SK-N-SH (cell line): ENCODE results near the gene FAM120A. TPM values are rescaled to one million over a fixed set of nuclear protein-coding genes. Genes with fewer than 3 reads are reported as not detected.

Experiments
- CTCF ChIA-PET: fragments of 300-600, 350-600 bp; formaldehyde crosslinking; extraction: SDS; loops from one replicate; lab custom pipeline; 2021; lab: Yijun Ruan, JAX
- POLR2A ChIA-PET: fragments of 350-600 bp; sonication (Branson Sonifier 250); formaldehyde crosslinking; extraction: SDS; loops from one replicate; lab custom pipeline; 2020; ENCODE audit warnings: antibody characterized with exemption, inconsistent platforms; lab: Yijun Ruan, JAX
- DNase-seq: peaks from one replicate; pipeline ENCODE4 v3.0.0; 2012
- H2AFZ ChIP-seq: fragments of 200-600 bp; sonication (generic); 2 replicates; pipeline ENCODE4 v1.8.1; 2016; ENCODE audit warnings: antibody characterized with exemption, mild to moderate bottlenecking, low read depth
- H3F3A ChIP-seq: fragments of 200-600 bp; sonication (generic); replicated peaks from 2 replicates; pipeline ENCODE3; 2016; ENCODE audit warnings: antibody characterized with exemption, mild to moderate bottlenecking; ENCODE audit not compliant: insufficient read depth
- H3K27ac ChIP-seq, 2 experiments: fragments of 200-500 bp in 1 of 2; fragments of 200-600 bp in 1 of 2; sonication (Bioruptor generic) in 1 of 2; sonication (generic), shearing (Covaris generic) in 1 of 2; 2 replicates each; pipeline versions ENCODE4 v1.5.1 to v1.6.1; 2014 to 2016; ENCODE audit warnings: low read depth in 2 of 2, inconsistent platforms in 1 of 2, low read length in 1 of 2, mild to moderate bottlenecking in 1 of 2, mixed read lengths in 1 of 2
- H3K27me3 ChIP-seq: fragments of 200-600 bp; sonication (generic), shearing (Covaris generic); 2 replicates; pipeline ENCODE4 v1.6.1; 2016; ENCODE audit warnings: mixed run types; ENCODE audit not compliant: insufficient read depth
- H3K36me3 ChIP-seq, 2 experiments: fragments of 200-500 bp in 1 of 2; fragments of 200-600 bp in 1 of 2; sonication (Bioruptor generic) in 1 of 2; sonication (generic) in 1 of 2; replicated peaks in 1 of 2; 2 replicates each; pipeline versions ENCODE3 to v1.5.1; 2014 to 2016; ENCODE audit warnings: low read length in 1 of 2, mild to moderate bottlenecking in 1 of 2; ENCODE audit not compliant: insufficient read depth in 2 of 2, control insufficient read depth in 1 of 2
- H3K4me1 ChIP-seq, 2 experiments: fragments of 200-500 bp in 1 of 2; fragments of 200-600 bp in 1 of 2; sonication (Bioruptor generic) in 1 of 2; sonication (generic), shearing (Covaris generic) in 1 of 2; 2 replicates each; pipeline versions ENCODE4 v1.5.1 to v1.6.1; 2014 to 2016; ENCODE audit warnings: low read depth in 1 of 2, low read length in 1 of 2, mixed run types in 1 of 2; ENCODE audit not compliant: insufficient read depth in 2 of 2, control insufficient read depth in 1 of 2
- H3K4me2 ChIP-seq: fragments of 200-600 bp; sonication (generic), shearing (Covaris generic); 2 replicates; pipeline ENCODE4 v1.6.1; 2017; ENCODE audit warnings: mixed run types
- H3K4me3 ChIP-seq, 2 experiments: fragments of 200-500 bp in 1 of 2; fragments of 200-600 bp in 1 of 2; sonication (Bioruptor generic) in 1 of 2; sonication (generic), shearing (Covaris generic) in 1 of 2; 2 replicates each; pipeline versions ENCODE4 v1.5.1 to v1.8.1; 2014 to 2016; ENCODE audit warnings: low read depth in 2 of 2, inconsistent platforms in 1 of 2, low read length in 1 of 2, mild to moderate bottlenecking in 1 of 2, mixed read lengths in 1 of 2, moderate library complexity in 1 of 2
- H3K79me2 ChIP-seq: fragments of 200-600 bp; sonication (generic); 2 replicates; pipeline ENCODE4 v1.8.1; 2017; ENCODE audit warnings: mild to moderate bottlenecking; ENCODE audit not compliant: insufficient read depth
- H3K9ac ChIP-seq: fragments of 200-600 bp; sonication (generic); 2 replicates; pipeline ENCODE4 v1.6.1; 2017; ENCODE audit warnings: mixed run types
- H3K9me2 ChIP-seq: fragments of 200-600 bp; sonication (generic); 2 replicates; pipeline ENCODE4 v1.6.1; 2017; ENCODE audit warnings: mixed run types
- H3K9me3 ChIP-seq: fragments of 200-600 bp; sonication (generic); 2 replicates; pipeline ENCODE4 v1.6.1; 2017; ENCODE audit warnings: mixed run types, mild to moderate bottlenecking, moderate library complexity
- H4K20me1 ChIP-seq: fragments of 200-600 bp; sonication (generic); 2 replicates; pipeline ENCODE4 v1.6.1; 2017; ENCODE audit warnings: mild to moderate bottlenecking, mixed run types; ENCODE audit not compliant: insufficient read depth
- ELF1 ChIP-seq: IDR thresholded peaks from 2 replicates; pipeline ENCODE4 v1.4.0; 2012
- EZH2phosphoT487 ChIP-seq: fragments of 200-600 bp; sonication (generic); IDR thresholded peaks from 2 replicates; pipeline ENCODE4 v1.6.1; 2017; ENCODE audit warnings: low read depth, mixed run types, mild to moderate bottlenecking, antibody characterized with exemption, moderate library complexity, borderline replicate concordance
- FOSL2 ChIP-seq: IDR thresholded peaks from 2 replicates; pipeline ENCODE4 v1.4.0; 2012; ENCODE audit warnings: low read depth, mild to moderate bottlenecking, moderate library complexity, borderline replicate concordance
- GABPA ChIP-seq: IDR thresholded peaks from 2 replicates; pipeline ENCODE4 v1.4.0; 2012; ENCODE audit warnings: low read depth, mild to moderate bottlenecking
- GATA2 ChIP-seq: sonication (generic); formaldehyde crosslinking; IDR thresholded peaks from 2 replicates; pipeline ENCODE4 v1.5.0; 2020; ENCODE audit warnings: mild to moderate bottlenecking, missing genetic modification reagents
- JUND ChIP-seq: IDR thresholded peaks from 2 replicates; pipeline ENCODE4 v1.4.0; 2012
- MXI1 ChIP-seq: IDR thresholded peaks from 2 replicates; pipeline ENCODE4 v1.6.1; 2012; ENCODE audit warnings: mild to moderate bottlenecking, low read depth, low read length, improper control_type of control experiment
- POLR2AphosphoS5 ChIP-seq: IDR thresholded peaks from 2 replicates; pipeline ENCODE4 v1.6.1; 2012; ENCODE audit warnings: low read depth, low read length
- RCOR1 ChIP-seq: fragments of 150-350 bp; IDR thresholded peaks from 2 replicates; pipeline ENCODE4 v1.6.1; 2017; ENCODE audit warnings: antibody characterized with exemption, low read length
- RFX5 ChIP-seq: IDR thresholded peaks from 2 replicates; pipeline ENCODE4 v1.6.1; 2012; ENCODE audit warnings: mild to moderate bottlenecking, improper control_type of control experiment, low read length
- RXRA ChIP-seq: IDR thresholded peaks from 2 replicates; pipeline ENCODE4 v1.4.0; 2012; ENCODE audit warnings: low read depth, mild to moderate bottlenecking, borderline replicate concordance
- SIN3A ChIP-seq: IDR thresholded peaks from 2 replicates; pipeline ENCODE4 v1.6.1; 2012; ENCODE audit warnings: low read depth, mild to moderate bottlenecking, low read length, moderate library complexity, borderline replicate concordance
- TAF1 ChIP-seq: IDR thresholded peaks from 2 replicates; pipeline ENCODE4 v1.6.1; 2012; ENCODE audit warnings: low read depth, mild to moderate bottlenecking, low read length, moderate library complexity, borderline replicate concordance
- TEAD4 ChIP-seq: IDR thresholded peaks from 2 replicates; pipeline ENCODE4 v1.4.0; 2012; ENCODE audit warnings: mild to moderate bottlenecking, borderline replicate concordance; ENCODE audit not compliant: insufficient read depth
- USF1 ChIP-seq: IDR thresholded peaks from 2 replicates; pipeline ENCODE4 v1.4.0; 2012; ENCODE audit warnings: low read depth, borderline replicate concordance
- YY1 ChIP-seq: IDR thresholded peaks from 2 replicates; pipeline ENCODE4 v1.4.0; 2012; ENCODE audit warnings: low read depth, mild to moderate bottlenecking
- ZBTB33 ChIP-seq: IDR thresholded peaks from 2 replicates; pipeline ENCODE4 v1.4.0; 2012; ENCODE audit warnings: low read depth, borderline replicate concordance
- WGBS: methylation state at CpG from one replicate; pipeline ENCODE4 v1.1.6; 2017; ENCODE audit warnings: low lambda C conversion rate; 5-methylcytosine and 5-hydroxymethylcytosine counted together
- polyA plus RNA-seq, 3 experiments: library from polyadenylated mRNA; depleted of rRNA; stranded (reverse); fragments of >200 nt; gene quantifications; 2 replicates each; pipeline ENCODE4 v1.2.3, GENCODE V29; 2012
- TF ChIP-seq, protein P1 (sequence below): fragments of 150-350 bp; IDR thresholded peaks from 2 replicates; pipeline ENCODE4 v1.6.1; 2017; ENCODE audit warnings: antibody characterized with exemption, low read length, low read depth, borderline replicate concordance
- TF ChIP-seq, protein P2 (sequence below): fragments of 150-350 bp; IDR thresholded peaks from 2 replicates; pipeline ENCODE4 v1.6.1; 2016; ENCODE audit warnings: mild to moderate bottlenecking, low read depth, low read length
- TF ChIP-seq, protein P3 (sequence below): IDR thresholded peaks from 2 replicates; pipeline ENCODE4; 2012

Gene FAM120A
- polyA plus RNA-seq, 1 of the 3 experiments (the other 2 are of a cell fraction) = 58.6 TPM

DNA sequence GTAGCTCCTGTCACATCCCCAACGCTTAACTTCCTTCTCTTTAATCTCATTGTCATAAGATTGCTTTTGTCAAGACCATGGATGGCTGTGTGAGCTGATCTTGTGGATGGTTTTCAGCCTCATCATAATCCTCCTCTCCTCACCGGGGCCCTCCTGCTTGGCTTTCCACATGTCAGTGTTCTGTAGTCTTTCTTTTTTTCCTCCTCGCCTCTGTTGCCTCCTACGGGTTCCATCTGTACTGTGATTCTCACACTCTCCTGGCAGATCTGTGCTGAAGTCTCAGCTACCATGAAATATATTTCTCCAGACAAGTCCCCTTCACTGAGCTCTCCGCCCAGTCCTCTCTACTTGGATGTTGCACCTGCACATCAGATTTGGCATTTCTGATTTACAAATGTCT lies 36.8 kb downstream of the FAM120A start:
- H3K4me3 ChIP-seq = no peak overlapping the region
- 95% methylated on average over 5 of the region's 5 CpGs for WGBS
- no peak overlapping the region for H3K27ac ChIP-seq
- no peak for DNase-seq
- no peak overlapping the region for H3K4me2 ChIP-seq
- H4K20me1 ChIP-seq = no peaks in the 10 kb centered on the region
- CTCF ChIA-PET = no interaction called here
- no peak overlapping the region for H2AFZ ChIP-seq
- no peak for TF ChIP-seq TEAD4
- TF ChIP-seq YY1 = no peak
- no peak for TF ChIP-seq RCOR1
- no peak for TF ChIP-seq MXI1
- no peak for TF ChIP-seq RXRA
- no peak for TF ChIP-seq EZH2phosphoT487
- TF ChIP-seq USF1 = no peak
- no peak for TF ChIP-seq RFX5
- no peak for TF ChIP-seq ZBTB33
- no peak for TF ChIP-seq GATA2 (CRISPR knock-in tag)
- TF ChIP-seq, protein P1, sequence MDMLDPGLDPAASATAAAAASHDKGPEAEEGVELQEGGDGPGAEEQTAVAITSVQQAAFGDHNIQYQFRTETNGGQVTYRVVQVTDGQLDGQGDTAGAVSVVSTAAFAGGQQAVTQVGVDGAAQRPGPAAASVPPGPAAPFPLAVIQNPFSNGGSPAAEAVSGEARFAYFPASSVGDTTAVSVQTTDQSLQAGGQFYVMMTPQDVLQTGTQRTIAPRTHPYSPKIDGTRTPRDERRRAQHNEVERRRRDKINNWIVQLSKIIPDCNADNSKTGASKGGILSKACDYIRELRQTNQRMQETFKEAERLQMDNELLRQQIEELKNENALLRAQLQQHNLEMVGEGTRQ = no peak
- TF ChIP-seq, protein P2, sequence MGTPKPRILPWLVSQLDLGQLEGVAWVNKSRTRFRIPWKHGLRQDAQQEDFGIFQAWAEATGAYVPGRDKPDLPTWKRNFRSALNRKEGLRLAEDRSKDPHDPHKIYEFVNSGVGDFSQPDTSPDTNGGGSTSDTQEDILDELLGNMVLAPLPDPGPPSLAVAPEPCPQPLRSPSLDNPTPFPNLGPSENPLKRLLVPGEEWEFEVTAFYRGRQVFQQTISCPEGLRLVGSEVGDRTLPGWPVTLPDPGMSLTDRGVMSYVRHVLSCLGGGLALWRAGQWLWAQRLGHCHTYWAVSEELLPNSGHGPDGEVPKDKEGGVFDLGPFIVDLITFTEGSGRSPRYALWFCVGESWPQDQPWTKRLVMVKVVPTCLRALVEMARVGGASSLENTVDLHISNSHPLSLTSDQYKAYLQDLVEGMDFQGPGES = no peak
- no peak for TF ChIP-seq POLR2AphosphoS5
- no peak for TF ChIP-seq JUND
- TF ChIP-seq, protein P3, sequence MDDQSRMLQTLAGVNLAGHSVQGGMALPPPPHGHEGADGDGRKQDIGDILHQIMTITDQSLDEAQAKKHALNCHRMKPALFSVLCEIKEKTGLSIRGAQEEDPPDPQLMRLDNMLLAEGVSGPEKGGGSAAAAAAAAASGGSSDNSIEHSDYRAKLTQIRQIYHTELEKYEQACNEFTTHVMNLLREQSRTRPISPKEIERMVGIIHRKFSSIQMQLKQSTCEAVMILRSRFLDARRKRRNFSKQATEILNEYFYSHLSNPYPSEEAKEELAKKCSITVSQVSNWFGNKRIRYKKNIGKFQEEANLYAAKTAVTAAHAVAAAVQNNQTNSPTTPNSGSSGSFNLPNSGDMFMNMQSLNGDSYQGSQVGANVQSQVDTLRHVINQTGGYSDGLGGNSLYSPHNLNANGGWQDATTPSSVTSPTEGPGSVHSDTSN = no peak
- no peak for TF ChIP-seq ELF1
- no peak for TF ChIP-seq GABPA
- TF ChIP-seq FOSL2 = no peak
- no peak for TF ChIP-seq TAF1
- TF ChIP-seq SIN3A = no peak
- TF ChIP-seq, all 33 proteins: peak for 0
- Histone ChIP-seq H3K9me3 (no peaks in the 10 kb centered on the region), H3F3A (no peaks in the 10 kb centered on the region), H3K9me2 (no peaks in the 10 kb centered on the region), H3K79me2 (peaks cover 77% of the 10 kb centered on the region), H3K27me3 (no peaks in the 10 kb centered on the region), H3K4me1 (no peaks in the 10 kb centered on the region; a peak in 1 of 4 replicates), H3K36me3 (peaks cover 9 to 11% of the 10 kb centered on the region in 2 experiments), H3K9ac (no peak overlapping the region)
- POLR2A ChIA-PET = no interaction called here
